ENCODE results near the gene UCN. TPM values are rescaled to one million over a fixed set of nuclear protein-coding genes. Genes with fewer than 3 reads are reported as not detected.

The UCN gene
- total RNA-seq, 2 donors from 2014 or later = 0.74 to 1.0 TPM

GRCh38 chr2:27297195-27297594 is 11.1 kb downstream of the UCN start:
- Histone ChIP-seq H3K4me1 (no peaks in the 10 kb centered on the region), H3K27ac (no peak overlapping the region), H3K27me3 (no peaks in the 10 kb centered on the region), H3K4me3 (no peak overlapping the region), H3K9ac (ENCODE audit: low read depth in 2 of 2, low read length in 2 of 2) (no peak overlapping the region), H3K36me3 (no peaks in the 10 kb centered on the region), H3K9me3 (no peaks in the 10 kb centered on the region)
- DNase-seq = no peak
- no peak for TF ChIP-seq CTCF (IDR thresholded peaks at IDR 0.05)
- intact Hi-C loops (cut with DNase I) = no loop called here

GRCh38 chr2:27296481-27296880 is 11.8 kb downstream of the UCN start:
- Histone ChIP-seq H3K9ac (ENCODE audit: low read depth in 2 of 2, low read length in 2 of 2) (no peak overlapping the region), H3K36me3 (no peaks in the 10 kb centered on the region), H3K27me3 (no peaks in the 10 kb centered on the region), H3K9me3 (no peaks in the 10 kb centered on the region), H3K4me3 (no peak overlapping the region), H3K27ac (no peak overlapping the region), H3K4me1 (no peaks in the 10 kb centered on the region)
- intact Hi-C loops (cut with DNase I) = no loop called here
- no peak for DNase-seq
- no peak for TF ChIP-seq CTCF (IDR thresholded peaks at IDR 0.05)

- Histone ChIP-seq H3K36me3 (no peaks in the 10 kb centered on the region), H3K4me3 (no peak overlapping the region), H3K27ac (no peak overlapping the region), H3K9ac (ENCODE audit: low read depth in 2 of 2, low read length in 2 of 2) (no peak overlapping the region), H3K9me3 (no peaks in the 10 kb centered on the region), H3K4me1 (no peaks in the 10 kb centered on the region), H3K27me3 (no peaks in the 10 kb centered on the region)
- intact Hi-C loops (cut with DNase I) = no loop called here
- no peak for TF ChIP-seq CTCF (IDR thresholded peaks at IDR 0.05)
- no peak for DNase-seq
These were observed 13.3 kb downstream of the UCN start for GRCh38 chr2:27294928-27295327.

GRCh38 chr2:27291865-27292264 is 16.4 kb downstream of the UCN start:
- Histone ChIP-seq H3K27me3 (no peaks in the 10 kb centered on the region), H3K9ac (ENCODE audit: low read depth in 2 of 2, low read length in 2 of 2) (no peak overlapping the region), H3K27ac (no peak overlapping the region), H3K4me1 (no peaks in the 10 kb centered on the region), H3K4me3 (no peak overlapping the region), H3K9me3 (no peaks in the 10 kb centered on the region), H3K36me3 (no peaks in the 10 kb centered on the region)
- DNase-seq = no peak
- intact Hi-C loops (cut with DNase I) = no loop called here
- TF ChIP-seq CTCF (IDR thresholded peaks at IDR 0.05) = no peak

GRCh38 chr2:27290549-27290948 is 17.7 kb downstream of the UCN start:
- no peak for DNase-seq
- no peaks in the 10 kb centered on the region for H3K4me1 ChIP-seq
- no peak for TF ChIP-seq CTCF (IDR thresholded peaks at IDR 0.05)
- H3K27ac ChIP-seq = no peak overlapping the region
- no peak overlapping the region for H3K4me3 ChIP-seq
- no peak overlapping the region for H3K9ac ChIP-seq (ENCODE audit: low read depth in 2 of 2, low read length in 2 of 2)
- no peaks in the 10 kb centered on the region for H3K27me3 ChIP-seq
- no peaks in the 10 kb centered on the region for H3K36me3 ChIP-seq
- intact Hi-C loops (cut with DNase I) = no loop called here
- H3K9me3 ChIP-seq = no peaks in the 10 kb centered on the region

- intact Hi-C loops (cut with DNase I) = loop anchor here (10.0 kb wide), 1 partner anchor 324 kb away; no protein-coding TSS in a partner anchor
- no peak overlapping the region for H3K4me3 ChIP-seq
- no peaks in the 10 kb centered on the region for H3K4me1 ChIP-seq
- no peak for DNase-seq
- H3K9ac ChIP-seq (ENCODE audit: low read depth in 2 of 2, low read length in 2 of 2) = no peak overlapping the region
- H3K27me3 ChIP-seq = no peaks in the 10 kb centered on the region
- no peaks in the 10 kb centered on the region for H3K9me3 ChIP-seq
- H3K27ac ChIP-seq = no peak overlapping the region
- H3K36me3 ChIP-seq = no peaks in the 10 kb centered on the region
- TF ChIP-seq CTCF (IDR thresholded peaks at IDR 0.05) = no peak
These were observed 19.6 kb downstream of the UCN start for GRCh38 chr2:27288610-27289009.

Data from colonic mucosa (tissue), 4 donors.